Activated T-helper 2 cell treated with anti-CD3 and anti-CD28 coated beads, Interferon-gamma antibody, Interleukin-2, Interleukin-4, amounts not matched to agents 10 μg/mL and 5 μg/mL and 100 μg/mL, durations not matched to agents 14 hours and 24 hours and 36 hours (primary cell): ENCODE results near the gene FBLN5. TPM values are rescaled to one million over a fixed set of nuclear protein-coding genes. Genes with fewer than 3 reads are reported as not detected.

ENCODE experiments used
- DNase-seq: peaks from one replicate; pipeline ENCODE4 v3.0.0; 2021; ENCODE audit warnings: low spot score
- H3K27ac Mint-ChIP-seq: one replicate; pipeline ENCODE4 v1.8.0; 2021; ENCODE audit warnings: mixed read lengths
- H3K27me3 Mint-ChIP-seq: one replicate; pipeline ENCODE4 v1.8.0; 2021; ENCODE audit warnings: low read depth, mixed read lengths
- H3K36me3 Mint-ChIP-seq: one replicate; pipeline ENCODE4 v1.8.0; 2021; ENCODE audit warnings: low read depth, mixed read lengths
- H3K4me1 Mint-ChIP-seq: one replicate; pipeline ENCODE4 v1.8.0; 2021; ENCODE audit warnings: low read depth, mixed read lengths
- H3K4me3 Mint-ChIP-seq: one replicate; pipeline ENCODE4 v1.8.0; 2021; ENCODE audit warnings: low read depth, mild to moderate bottlenecking, moderate library complexity, mixed read lengths
- H3K9me3 Mint-ChIP-seq: one replicate; pipeline ENCODE4 v1.8.0; 2021; ENCODE audit warnings: mixed read lengths
- intact Hi-C: fragments of 100-400 bp; cut with micrococcal nuclease; formaldehyde crosslinking; loops from one replicate; pipeline ENCODE4 v1.15.1; 2023
- total RNA-seq: library from RNA; stranded (reverse); gene quantifications from 2 replicates; pipeline ENCODE4 v1.2.3, GENCODE V29; 2022

The FBLN5 gene
- total RNA-seq, 1 donor from 2014 or later: 6.4 TPM

DNA sequence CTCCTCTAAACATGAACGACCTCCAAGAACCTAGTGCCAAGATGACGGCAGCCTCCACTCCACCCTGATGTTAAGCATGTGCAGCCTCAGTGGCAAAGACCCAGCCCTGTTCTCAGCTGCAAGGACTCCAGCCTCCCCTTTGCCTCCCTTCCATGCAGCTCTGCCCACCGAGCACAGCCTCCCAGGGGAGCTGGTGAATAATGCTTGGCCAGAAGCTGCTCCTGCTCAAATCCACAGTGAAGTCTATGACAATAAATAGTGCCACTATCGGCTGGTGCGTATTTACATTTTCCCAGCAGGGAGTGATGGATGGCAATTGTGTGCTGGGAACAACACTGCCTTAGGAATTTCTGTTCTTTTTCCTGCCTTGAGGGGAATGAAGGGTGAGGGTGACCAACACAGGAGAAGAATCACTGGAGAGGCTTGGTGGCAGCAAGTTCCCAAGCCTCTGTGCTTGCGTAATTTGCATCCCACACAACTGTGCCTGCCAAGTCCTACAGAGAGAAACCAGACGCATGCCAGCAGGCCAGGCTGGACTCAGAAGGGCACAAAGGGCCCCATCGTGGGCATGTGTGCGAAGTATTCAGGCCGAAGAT is 50.3 kb downstream of the FBLN5 start:
- Mint-ChIP-seq H3K27ac (no peak overlapping the region), H3K27me3 (no peaks in the 10 kb centered on the region), H3K4me3 (no peak overlapping the region), H3K36me3 (no peaks in the 10 kb centered on the region), H3K9me3 (no peaks in the 10 kb centered on the region), H3K4me1 (peaks cover 16% of the 10 kb centered on the region)
- intact Hi-C loops: no loop called here
- no peak for DNase-seq

DNA sequence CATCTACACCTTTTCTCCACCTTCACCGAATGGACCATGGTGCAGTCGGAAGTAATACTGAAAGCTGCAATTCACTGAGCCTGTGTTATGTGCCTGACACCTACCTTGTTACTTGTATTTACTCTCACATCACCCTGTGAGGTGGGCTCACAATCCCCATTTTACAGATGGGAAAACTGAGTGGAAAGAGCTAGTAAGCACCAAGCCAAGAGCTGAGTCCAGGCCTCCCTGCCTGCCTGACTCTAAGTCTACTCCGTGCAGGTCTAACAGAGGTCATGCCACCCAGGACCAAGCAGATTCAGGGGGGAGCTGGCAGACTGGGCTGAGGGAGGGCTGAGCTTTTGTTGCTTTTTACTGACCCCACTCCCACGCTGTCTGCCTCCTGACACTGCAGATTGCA is 51.1 kb downstream of the FBLN5 start:
- Mint-ChIP-seq H3K27me3 (no peaks in the 10 kb centered on the region), H3K4me3 (no peak overlapping the region), H3K27ac (no peak overlapping the region), H3K9me3 (no peaks in the 10 kb centered on the region), H3K36me3 (no peaks in the 10 kb centered on the region), H3K4me1 (peaks cover 23% of the 10 kb centered on the region)
- DNase-seq: no peak
- intact Hi-C loops: no loop called here

GRCh38 chr14:91893669-91894068 is 53.8 kb downstream of the FBLN5 start:
- intact Hi-C loops: no loop called here
- H3K9me3 Mint-ChIP-seq: no peaks in the 10 kb centered on the region
- peak overlapping the region; percentile 39 for H3K27ac Mint-ChIP-seq
- H3K4me3 Mint-ChIP-seq: no peak overlapping the region
- H3K36me3 Mint-ChIP-seq: no peaks in the 10 kb centered on the region
- no peaks in the 10 kb centered on the region for H3K27me3 Mint-ChIP-seq
- peaks cover 44% of the 10 kb centered on the region for H3K4me1 Mint-ChIP-seq
- no peak for DNase-seq

- Mint-ChIP-seq H3K36me3 (no peaks in the 10 kb centered on the region), H3K4me1 (peaks cover 44% of the 10 kb centered on the region), H3K27me3 (no peaks in the 10 kb centered on the region), H3K9me3 (no peaks in the 10 kb centered on the region), H3K4me3 (no peak overlapping the region), H3K27ac (peak overlapping the region; percentile 39)
- intact Hi-C loops: no loop called here
- no peak for DNase-seq
Measured at GRCh38 chr14:91893007-91893406, 54.5 kb downstream of the FBLN5 start.

DNA sequence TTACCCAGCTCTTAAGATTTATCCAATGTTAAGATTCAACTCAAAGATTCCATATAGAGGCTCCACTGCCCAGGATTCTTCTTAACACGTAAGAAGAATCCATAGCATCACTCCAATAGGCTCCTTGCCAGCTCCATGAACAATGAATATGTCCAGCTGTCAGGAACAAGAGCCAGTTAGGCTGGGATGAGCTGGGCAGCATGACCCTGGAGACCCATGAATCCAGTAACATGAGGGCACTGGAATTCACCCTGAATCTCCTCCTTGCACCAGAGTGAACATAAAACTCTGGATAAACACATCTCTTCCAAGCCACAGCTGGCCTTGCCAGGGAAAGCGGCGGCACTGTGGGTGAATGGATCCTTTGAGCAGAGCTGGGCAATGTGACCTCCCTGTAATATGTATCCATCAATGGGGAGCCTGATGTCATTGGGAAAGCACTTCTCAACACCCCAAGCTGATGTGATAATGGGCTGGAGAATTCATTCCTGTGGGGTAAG is 55.7 kb downstream of the FBLN5 start:
- Mint-ChIP-seq H3K4me3 (no peak overlapping the region), H3K36me3 (no peaks in the 10 kb centered on the region), H3K9me3 (no peaks in the 10 kb centered on the region), H3K27me3 (no peaks in the 10 kb centered on the region), H3K27ac (no peak overlapping the region), H3K4me1 (peaks cover 45% of the 10 kb centered on the region)
- intact Hi-C loops: loop anchor here (2.0 kb wide), 1 partner anchor 19 kb away; no protein-coding TSS in a partner anchor
- DNase-seq: no peak

DNA sequence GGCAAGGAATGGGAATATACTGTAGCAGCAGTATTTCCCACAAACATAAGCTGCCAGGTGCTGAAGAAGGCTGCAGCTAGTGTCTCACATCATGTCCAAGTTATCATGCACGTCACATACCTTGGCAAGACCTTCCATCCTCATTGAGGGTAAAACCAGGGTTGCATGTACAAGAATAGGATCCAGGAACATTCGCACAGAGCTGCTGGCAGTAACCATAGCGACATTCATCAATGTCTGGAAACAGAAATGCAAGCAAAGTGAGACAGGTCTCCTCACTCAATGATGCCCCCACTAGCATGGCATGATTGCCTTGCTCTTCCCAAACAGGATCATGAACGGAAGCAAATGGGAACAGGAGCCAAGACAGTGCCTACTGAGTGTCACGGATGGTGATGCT is 56.4 kb downstream of the FBLN5 start:
- Mint-ChIP-seq H3K9me3 (no peaks in the 10 kb centered on the region), H3K4me3 (no peak overlapping the region), H3K36me3 (no peaks in the 10 kb centered on the region), H3K4me1 (peaks cover 46% of the 10 kb centered on the region), H3K27me3 (no peaks in the 10 kb centered on the region), H3K27ac (no peak overlapping the region)
- no peak for DNase-seq
- intact Hi-C loops: loop anchor here (2.0 kb wide), 1 partner anchor 18 kb away; no protein-coding TSS in a partner anchor

- Mint-ChIP-seq H3K4me1 (peaks cover 46% of the 10 kb centered on the region), H3K36me3 (no peaks in the 10 kb centered on the region), H3K27ac (no peak overlapping the region), H3K9me3 (no peaks in the 10 kb centered on the region), H3K4me3 (no peak overlapping the region), H3K27me3 (no peaks in the 10 kb centered on the region)
- DNase-seq: no peak
- intact Hi-C loops: loop anchor here (2.0 kb wide), 1 partner anchor 18 kb away; no protein-coding TSS in a partner anchor
Measured at GRCh38 chr14:91890291-91890749, 57.2 kb downstream of the FBLN5 start.

DNA sequence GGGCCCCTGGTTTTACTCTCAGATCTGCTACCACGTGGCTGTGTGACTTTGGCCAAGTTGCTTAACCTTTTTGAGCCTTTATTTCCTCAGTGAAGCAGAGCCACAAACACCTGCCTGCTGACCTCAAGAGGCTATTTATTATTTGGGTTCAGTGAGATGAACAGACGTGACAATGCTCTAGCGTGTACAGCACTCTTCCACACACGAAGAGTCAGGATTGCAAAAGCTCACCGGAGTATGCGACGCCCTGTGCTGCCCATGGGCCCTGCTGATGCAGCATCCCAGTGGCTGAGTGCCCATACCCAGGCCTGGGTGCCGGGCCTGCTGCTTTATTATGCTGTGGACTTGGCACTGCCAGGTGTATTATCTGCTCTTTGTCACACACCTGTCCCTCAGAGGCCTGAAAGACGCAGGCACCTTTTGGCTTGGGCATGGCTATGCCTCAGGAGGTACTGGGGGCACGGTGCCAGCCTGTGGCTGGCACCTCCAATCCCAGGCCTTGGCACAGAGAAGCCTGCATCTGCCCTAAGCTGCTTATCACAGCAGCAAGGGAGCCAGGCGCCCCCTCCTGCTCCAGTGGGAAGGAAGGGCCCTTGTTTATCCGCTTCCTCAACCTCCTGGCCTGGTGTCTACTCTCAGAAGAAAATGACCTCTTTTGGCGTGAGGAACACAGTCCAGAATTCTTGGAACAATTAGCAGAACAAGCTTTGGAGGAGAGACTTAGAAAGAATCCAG is 57.9 kb downstream of the FBLN5 start:
- H3K4me3 Mint-ChIP-seq: no peak overlapping the region
- no peak for DNase-seq
- H3K27me3 Mint-ChIP-seq: no peaks in the 10 kb centered on the region
- peaks cover 46% of the 10 kb centered on the region for H3K4me1 Mint-ChIP-seq
- no peaks in the 10 kb centered on the region for H3K36me3 Mint-ChIP-seq
- H3K27ac Mint-ChIP-seq: no peak overlapping the region
- intact Hi-C loops: loop anchor here (2.0 kb wide), 1 partner anchor 17 kb away; no protein-coding TSS in a partner anchor
- H3K9me3 Mint-ChIP-seq: no peaks in the 10 kb centered on the region

DNA sequence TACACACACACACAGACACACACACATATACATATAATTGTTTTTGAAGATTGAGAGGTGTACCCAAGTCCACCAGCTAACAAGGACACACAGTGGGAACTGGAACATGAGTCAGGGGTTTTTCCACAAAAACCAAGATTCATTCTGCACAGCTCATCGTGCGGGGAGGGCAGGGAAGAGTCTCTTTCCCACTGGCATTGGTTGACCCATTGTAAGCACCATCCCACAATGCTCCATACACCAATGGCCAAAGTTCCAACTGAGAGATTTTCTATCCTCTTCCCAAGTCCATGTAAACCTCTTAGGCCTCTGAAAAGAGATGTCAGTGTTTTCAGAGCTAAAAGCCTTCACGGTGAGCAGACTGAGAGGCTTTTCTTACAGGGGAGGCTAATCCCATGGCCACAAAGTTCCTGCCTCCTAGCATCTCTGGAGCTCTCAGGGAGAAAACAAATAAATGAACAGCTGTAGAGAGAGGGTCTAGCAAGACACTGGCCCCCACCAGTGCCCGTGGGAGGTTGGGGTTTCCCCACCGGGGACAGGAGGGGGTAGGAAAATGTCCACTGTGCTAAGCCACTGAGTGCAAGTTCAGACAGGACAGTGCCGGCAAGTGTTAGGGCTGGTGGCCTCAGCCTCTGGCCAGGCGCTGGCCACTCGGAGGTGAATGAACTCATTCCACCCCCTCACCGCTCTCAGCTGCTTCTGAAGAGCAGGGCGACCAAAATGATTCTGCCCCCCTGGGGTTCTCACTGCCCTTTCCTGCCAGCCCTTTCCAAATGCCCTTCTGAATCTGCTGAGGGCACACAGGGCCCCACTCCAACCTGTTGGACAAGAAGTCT is 58.6 kb downstream of the FBLN5 start:
- Mint-ChIP-seq H3K27ac (no peak overlapping the region), H3K9me3 (no peaks in the 10 kb centered on the region), H3K4me1 (peaks cover 46% of the 10 kb centered on the region), H3K4me3 (no peak overlapping the region), H3K27me3 (no peaks in the 10 kb centered on the region), H3K36me3 (no peaks in the 10 kb centered on the region)
- DNase-seq: no peak
- intact Hi-C loops: no loop called here

GRCh38 chr14:91886961-91887360 is 60.5 kb downstream of the FBLN5 start:
- Mint-ChIP-seq H3K27me3 (no peaks in the 10 kb centered on the region), H3K9me3 (no peaks in the 10 kb centered on the region), H3K4me1 (peaks cover 29% of the 10 kb centered on the region), H3K36me3 (no peaks in the 10 kb centered on the region), H3K4me3 (no peak overlapping the region), H3K27ac (no peak overlapping the region)
- DNase-seq: no peak
- intact Hi-C loops: no loop called here

DNA sequence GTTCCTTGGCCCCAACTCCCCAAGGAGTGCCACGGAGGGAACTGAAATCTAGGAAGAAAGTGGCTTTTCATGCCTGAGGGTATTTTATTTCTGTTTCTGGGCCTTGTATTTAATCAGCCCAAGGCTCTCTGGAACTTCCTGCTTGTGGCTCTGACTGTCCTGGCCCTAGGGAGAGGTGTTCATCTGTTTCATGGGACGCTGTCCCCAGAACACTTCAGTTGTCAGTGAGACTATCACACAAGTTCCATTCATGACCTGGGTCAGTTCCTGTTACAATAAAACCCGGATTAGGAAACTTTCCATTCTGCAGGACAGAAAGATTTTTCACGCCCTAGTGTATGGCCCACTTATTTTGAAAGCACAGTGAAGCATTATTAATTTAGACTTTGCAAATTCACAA is 61.7 kb downstream of the FBLN5 start:
- Mint-ChIP-seq H3K27me3 (no peaks in the 10 kb centered on the region), H3K4me1 (peaks cover 24% of the 10 kb centered on the region), H3K36me3 (no peaks in the 10 kb centered on the region), H3K27ac (no peak overlapping the region), H3K4me3 (no peak overlapping the region), H3K9me3 (no peaks in the 10 kb centered on the region)
- intact Hi-C loops: no loop called here
- no peak for DNase-seq

DNA sequence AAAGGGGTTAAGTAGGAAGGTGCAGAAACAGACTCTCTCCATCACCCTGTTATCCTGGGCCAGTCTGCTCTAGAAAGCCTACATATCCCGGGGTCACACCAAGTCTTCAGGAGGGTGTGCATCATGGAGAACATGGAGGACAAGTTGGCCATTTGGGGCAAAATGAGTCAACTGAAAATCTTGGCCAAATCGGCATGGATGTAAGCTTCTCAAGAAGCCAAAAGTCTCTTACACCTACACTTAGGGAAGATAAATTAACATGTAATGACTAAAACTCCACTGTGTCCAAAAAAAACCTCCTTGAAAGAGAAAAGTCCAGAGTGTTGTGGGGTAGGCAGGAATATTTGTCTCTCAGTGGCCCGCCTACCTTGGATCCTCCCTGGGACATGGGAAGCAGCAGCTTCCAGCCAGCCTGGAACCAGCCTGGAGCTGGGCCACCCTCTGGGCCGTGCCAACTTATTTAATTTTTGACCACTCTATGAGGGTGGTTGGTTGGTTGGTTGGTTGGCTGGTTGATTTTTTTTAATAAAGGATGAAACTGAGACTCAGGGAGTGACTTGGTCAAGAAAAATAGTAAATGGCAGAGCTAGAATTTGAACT is 62.3 kb downstream of the FBLN5 start:
- DNase-seq: no peak
- Mint-ChIP-seq H3K4me1 (peaks cover 22% of the 10 kb centered on the region), H3K36me3 (no peaks in the 10 kb centered on the region), H3K9me3 (no peaks in the 10 kb centered on the region), H3K4me3 (no peak overlapping the region), H3K27me3 (no peaks in the 10 kb centered on the region), H3K27ac (no peak overlapping the region)
- intact Hi-C loops: no loop called here
